GM12878 (cell line): Measurements from ENCODE around the gene PKN3. TPM values are rescaled to one million over a fixed set of nuclear protein-coding genes. Genes with fewer than 3 reads are reported as not detected.

Experiments
- EED ChIP-seq: sonication (generic); IDR thresholded peaks from 2 replicates; pipeline ENCODE4 v1.6.1; 2016; ENCODE audit warnings: antibody characterized with exemption, low read depth
- FOXK2 ChIP-seq: fragments of 450-650 bp; IDR thresholded peaks from 2 replicates; pipeline ENCODE4 v1.6.1; 2017; ENCODE audit warnings: mild to moderate bottlenecking, moderate library complexity
- JUNB ChIP-seq: IDR thresholded peaks from 2 replicates; pipeline ENCODE4 v1.6.1; 2016; ENCODE audit warnings: antibody characterized with exemption, mild to moderate bottlenecking
- MAX ChIP-seq: IDR thresholded peaks from 2 replicates; pipeline ENCODE4 v1.6.1; 2012; ENCODE audit warnings: low read depth, low read length, improper control_type of control experiment
- NRF1 ChIP-seq: conservative IDR thresholded peaks from 2 replicates; pipeline ENCODE4 v1.6.1; 2011; ENCODE audit warnings: mild to moderate bottlenecking, low read depth, low read length, improper control_type of control experiment
- RUNX3 ChIP-seq: IDR thresholded peaks from 2 replicates; pipeline ENCODE4 v1.6.1; 2012; ENCODE audit warnings: low read length, inconsistent platforms
- SREBF1 ChIP-seq: IDR thresholded peaks from 2 replicates; pipeline ENCODE4 v1.6.1; 2012; ENCODE audit warnings: mild to moderate bottlenecking, low read length
- ZBTB11 ChIP-seq: fragments of 450-650 bp; formaldehyde crosslinking; IDR thresholded peaks from 2 replicates; pipeline ENCODE4 v1.5.0; 2022; ENCODE audit warnings: mild to moderate bottlenecking, missing genetic modification characterization
- ZNF592 ChIP-seq: fragments of 450-650 bp; IDR thresholded peaks from 2 replicates; pipeline ENCODE4 v1.6.1; 2017; ENCODE audit warnings: mild to moderate bottlenecking, moderate library complexity
- polyA plus RNA-seq, 11 experiments: library from polyadenylated mRNA; depleted of rRNA in 4 of 11; unstranded in 6 of 11; stranded (reverse) in 5 of 11; fragments of >200 nt; fragmentation: Nextera tagmentation in 4 of 11; fragmentation: Illumina TruSeq in 1 of 11; extraction: Ambion mirVana in 4 of 11; extraction: Trizol in 1 of 11; gene quantifications; 1 replicate in 1 of 11; 2 replicates in 10 of 11; pipeline versions ENCODE4 v1.2.1 to v1.2.3, GENCODE V29; 2011 to 2016; ENCODE audit warnings: inconsistent platforms in 2 of 11, missing spikeins in 2 of 11, low read depth in 1 of 11
- total RNA-seq, 4 experiments: library from RNA; depleted of rRNA in 3 of 4; stranded (reverse); fragments of >200 nt in 3 of 4; fragmentation: Illumina TruSeq in 1 of 4; extraction: Trizol in 1 of 4; gene quantifications; 2 replicates each; pipeline versions ENCODE4 v1.2.1 to v1.2.3, GENCODE V29; 2013 to 2021
- TF ChIP-seq, protein P1 (sequence below): fragments of 150-350 bp; IDR thresholded peaks from 2 replicates; pipeline ENCODE4 v1.6.1; 2016; ENCODE audit warnings: low read depth, low read length
- TF ChIP-seq, protein P2 (sequence below): IDR thresholded peaks from 2 replicates; pipeline ENCODE4 v1.6.1; 2011; ENCODE audit warnings: low read depth, low read length, improper control_type of control experiment, borderline replicate concordance
- TF ChIP-seq, protein P3 (sequence below): fragments of 450-650 bp; formaldehyde crosslinking; IDR thresholded peaks from 2 replicates; pipeline ENCODE4 v1.4.0; 2022; ENCODE audit warnings: mild to moderate bottlenecking, moderate library complexity

PKN3 gene
- total and polyA plus RNA-seq, 10 of the 15 experiments (the other 5 are each of a cell fraction or from before 2014, with no cell fraction given): 0.35 to 11.0 (median 3.3) TPM

DNA sequence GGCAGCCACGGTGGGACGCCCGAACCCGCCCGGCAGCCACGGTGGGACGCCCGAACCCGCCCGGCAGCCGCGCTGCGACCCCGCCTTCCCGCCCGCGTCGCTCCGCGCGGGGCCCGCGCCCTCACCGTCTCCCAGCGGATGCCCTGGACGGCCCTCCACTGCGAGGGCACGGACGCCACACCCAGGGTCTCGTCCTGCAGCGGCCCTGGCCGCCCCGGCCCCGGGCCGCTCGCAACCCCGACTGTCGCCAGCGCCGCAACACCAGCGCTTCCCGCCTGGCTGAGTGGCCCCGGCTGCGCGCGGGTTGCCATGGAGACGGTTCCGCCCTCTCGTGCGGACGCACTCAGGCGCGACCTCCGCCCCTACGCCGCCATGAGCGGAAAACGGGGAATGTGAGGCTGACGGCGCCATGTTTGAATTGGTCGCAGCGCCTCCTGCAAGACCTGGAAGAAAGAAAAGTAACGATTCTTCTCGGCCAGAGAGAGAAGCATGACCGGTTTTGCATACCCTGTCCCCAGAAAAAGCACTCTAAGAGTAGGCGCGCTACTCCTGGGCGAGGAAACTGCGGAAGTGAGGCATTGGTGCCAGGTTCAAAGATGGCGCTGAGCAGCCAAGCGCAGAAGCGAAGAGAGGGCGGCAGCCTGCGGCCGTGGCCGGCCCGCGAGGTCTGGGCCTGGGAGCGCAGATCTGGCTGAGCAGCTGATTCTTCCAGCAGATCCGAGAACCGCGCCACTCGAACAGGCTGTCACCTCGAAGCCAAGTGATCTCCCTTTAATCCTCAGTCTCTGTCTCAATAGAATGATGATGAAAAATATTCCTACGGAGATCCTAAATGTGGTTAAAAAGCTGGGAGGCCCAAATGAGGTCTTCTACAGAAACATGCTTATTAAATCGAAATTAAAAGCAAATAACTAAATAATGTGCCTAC, 45.6 kb upstream of the PKN3 start, which contains the start of gene DYNC2I2 (continued):
- TF ChIP-seq EED (peak; percentile 65; the same call in 1 of the 2 replicates), SREBF1 (no peak), FOXK2 (no peak), ZBTB11 (no peak), NRF1 (no peak), MAX (peak; percentile 66; the same call in 1 of the 2 replicates), ZNF592 (no peak), JUNB (no peak), RUNX3 (peak; percentile 60; the same call in 1 of the 2 replicates)
- TF ChIP-seq, protein P1, sequence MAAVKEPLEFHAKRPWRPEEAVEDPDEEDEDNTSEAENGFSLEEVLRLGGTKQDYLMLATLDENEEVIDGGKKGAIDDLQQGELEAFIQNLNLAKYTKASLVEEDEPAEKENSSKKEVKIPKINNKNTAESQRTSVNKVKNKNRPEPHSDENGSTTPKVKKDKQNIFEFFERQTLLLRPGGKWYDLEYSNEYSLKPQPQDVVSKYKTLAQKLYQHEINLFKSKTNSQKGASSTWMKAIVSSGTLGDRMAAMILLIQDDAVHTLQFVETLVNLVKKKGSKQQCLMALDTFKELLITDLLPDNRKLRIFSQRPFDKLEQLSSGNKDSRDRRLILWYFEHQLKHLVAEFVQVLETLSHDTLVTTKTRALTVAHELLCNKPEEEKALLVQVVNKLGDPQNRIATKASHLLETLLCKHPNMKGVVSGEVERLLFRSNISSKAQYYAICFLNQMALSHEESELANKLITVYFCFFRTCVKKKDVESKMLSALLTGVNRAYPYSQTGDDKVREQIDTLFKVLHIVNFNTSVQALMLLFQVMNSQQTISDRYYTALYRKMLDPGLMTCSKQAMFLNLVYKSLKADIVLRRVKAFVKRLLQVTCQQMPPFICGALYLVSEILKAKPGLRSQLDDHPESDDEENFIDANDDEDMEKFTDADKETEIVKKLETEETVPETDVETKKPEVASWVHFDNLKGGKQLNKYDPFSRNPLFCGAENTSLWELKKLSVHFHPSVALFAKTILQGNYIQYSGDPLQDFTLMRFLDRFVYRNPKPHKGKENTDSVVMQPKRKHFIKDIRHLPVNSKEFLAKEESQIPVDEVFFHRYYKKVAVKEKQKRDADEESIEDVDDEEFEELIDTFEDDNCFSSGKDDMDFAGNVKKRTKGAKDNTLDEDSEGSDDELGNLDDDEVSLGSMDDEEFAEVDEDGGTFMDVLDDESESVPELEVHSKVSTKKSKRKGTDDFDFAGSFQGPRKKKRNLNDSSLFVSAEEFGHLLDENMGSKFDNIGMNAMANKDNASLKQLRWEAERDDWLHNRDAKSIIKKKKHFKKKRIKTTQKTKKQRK: no peak
- TF ChIP-seq, protein P2, sequence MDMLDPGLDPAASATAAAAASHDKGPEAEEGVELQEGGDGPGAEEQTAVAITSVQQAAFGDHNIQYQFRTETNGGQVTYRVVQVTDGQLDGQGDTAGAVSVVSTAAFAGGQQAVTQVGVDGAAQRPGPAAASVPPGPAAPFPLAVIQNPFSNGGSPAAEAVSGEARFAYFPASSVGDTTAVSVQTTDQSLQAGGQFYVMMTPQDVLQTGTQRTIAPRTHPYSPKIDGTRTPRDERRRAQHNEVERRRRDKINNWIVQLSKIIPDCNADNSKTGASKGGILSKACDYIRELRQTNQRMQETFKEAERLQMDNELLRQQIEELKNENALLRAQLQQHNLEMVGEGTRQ: no peak
- TF ChIP-seq, protein P3, sequence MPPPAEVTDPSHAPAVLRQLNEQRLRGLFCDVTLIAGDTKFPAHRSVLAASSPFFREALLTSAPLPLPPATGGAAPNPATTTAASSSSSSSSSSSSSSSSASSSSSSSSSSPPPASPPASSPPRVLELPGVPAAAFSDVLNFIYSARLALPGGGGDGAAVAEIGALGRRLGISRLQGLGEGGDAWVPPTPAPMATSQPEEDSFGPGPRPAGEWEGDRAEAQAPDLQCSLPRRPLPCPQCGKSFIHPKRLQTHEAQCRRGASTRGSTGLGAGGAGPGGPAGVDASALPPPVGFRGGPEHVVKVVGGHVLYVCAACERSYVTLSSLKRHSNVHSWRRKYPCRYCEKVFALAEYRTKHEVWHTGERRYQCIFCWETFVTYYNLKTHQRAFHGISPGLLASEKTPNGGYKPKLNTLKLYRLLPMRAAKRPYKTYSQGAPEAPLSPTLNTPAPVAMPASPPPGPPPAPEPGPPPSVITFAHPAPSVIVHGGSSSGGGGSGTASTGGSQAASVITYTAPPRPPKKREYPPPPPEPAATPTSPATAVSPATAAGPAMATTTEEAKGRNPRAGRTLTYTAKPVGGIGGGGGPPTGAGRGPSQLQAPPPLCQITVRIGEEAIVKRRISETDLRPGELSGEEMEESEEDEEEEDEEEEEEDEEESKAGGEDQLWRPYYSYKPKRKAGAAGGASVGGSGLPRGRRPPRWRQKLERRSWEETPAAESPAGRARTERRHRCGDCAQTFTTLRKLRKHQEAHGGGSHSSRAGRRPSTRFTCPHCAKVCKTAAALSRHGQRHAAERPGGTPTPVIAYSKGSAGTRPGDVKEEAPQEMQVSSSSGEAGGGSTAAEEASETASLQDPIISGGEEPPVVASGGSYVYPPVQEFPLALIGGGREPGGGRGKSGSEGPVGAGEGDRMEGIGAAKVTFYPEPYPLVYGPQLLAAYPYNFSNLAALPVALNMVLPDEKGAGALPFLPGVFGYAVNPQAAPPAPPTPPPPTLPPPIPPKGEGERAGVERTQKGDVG (CRISPR knock-in tag): no peak
